Activated CD4-positive, alpha-beta T cell treated with anti-CD3 and anti-CD28 coated beads for 36 hours (primary cell): ENCODE data around the gene IPO11. TPM values are rescaled to one million over a fixed set of nuclear protein-coding genes. Genes with fewer than 3 reads are reported as not detected.

Experiments
- ATAC-seq: fragments of 200-7000 bp; cut with Tn5 transposase; one replicate; pipeline ENCODE4 v1.10.0; 2021; ENCODE audit warnings: mild to moderate bottlenecking, moderate library complexity
- CTCF ChIA-PET: fragments of 350-600 bp; sonication (Branson Sonifier 250); formaldehyde crosslinking; loops from one replicate; lab custom pipeline; 2021; ENCODE audit warnings: antibody characterized with exemption; lab: Charles Lee
- POLR2A ChIA-PET: fragments of 350-600 bp; sonication (Branson Sonifier 250); formaldehyde crosslinking; loops from one replicate; lab custom pipeline; 2021; ENCODE audit warnings: antibody characterized with exemption, inconsistent platforms; lab: Charles Lee
- DNase-seq: peaks from one replicate; pipeline ENCODE4 v3.0.0-alpha.2; 2020
- H3K27ac Mint-ChIP-seq: one replicate; pipeline ENCODE4 v1.8.0; 2021; ENCODE audit warnings: mixed read lengths
- H3K27me3 Mint-ChIP-seq: one replicate; pipeline ENCODE4 v1.8.0; 2021; ENCODE audit warnings: mixed read lengths
- H3K36me3 Mint-ChIP-seq: one replicate; pipeline ENCODE4 v1.8.0; 2021; ENCODE audit warnings: low read depth, mixed read lengths
- H3K4me1 Mint-ChIP-seq: one replicate; pipeline ENCODE4 v1.8.0; 2021; ENCODE audit warnings: mixed read lengths
- H3K4me3 Mint-ChIP-seq: one replicate; pipeline ENCODE4 v1.8.0; 2021; ENCODE audit warnings: mild to moderate bottlenecking, moderate library complexity, mixed read lengths
- H3K9me3 Mint-ChIP-seq: one replicate; pipeline ENCODE4 v1.8.0; 2021; ENCODE audit warnings: low read depth, mixed read lengths
- intact Hi-C, 2 experiments: fragments of 100-400 bp; cut with DNase I in 1 of 2; cut with micrococcal nuclease in 1 of 2; formaldehyde crosslinking; loops; one replicate each; pipeline versions ENCODE4 v1.14.2 to v1.15.1; 2022 to 2024; cut with DNase I, micrococcal nuclease
- total RNA-seq, 2 experiments: library from RNA; stranded (reverse); gene quantifications; one replicate each; pipeline ENCODE4 v1.2.3, GENCODE V29; 2021

The IPO11 gene
- total RNA-seq, 2 experiments from 2014 or later: 57.2 to 69.9 TPM

DNA sequence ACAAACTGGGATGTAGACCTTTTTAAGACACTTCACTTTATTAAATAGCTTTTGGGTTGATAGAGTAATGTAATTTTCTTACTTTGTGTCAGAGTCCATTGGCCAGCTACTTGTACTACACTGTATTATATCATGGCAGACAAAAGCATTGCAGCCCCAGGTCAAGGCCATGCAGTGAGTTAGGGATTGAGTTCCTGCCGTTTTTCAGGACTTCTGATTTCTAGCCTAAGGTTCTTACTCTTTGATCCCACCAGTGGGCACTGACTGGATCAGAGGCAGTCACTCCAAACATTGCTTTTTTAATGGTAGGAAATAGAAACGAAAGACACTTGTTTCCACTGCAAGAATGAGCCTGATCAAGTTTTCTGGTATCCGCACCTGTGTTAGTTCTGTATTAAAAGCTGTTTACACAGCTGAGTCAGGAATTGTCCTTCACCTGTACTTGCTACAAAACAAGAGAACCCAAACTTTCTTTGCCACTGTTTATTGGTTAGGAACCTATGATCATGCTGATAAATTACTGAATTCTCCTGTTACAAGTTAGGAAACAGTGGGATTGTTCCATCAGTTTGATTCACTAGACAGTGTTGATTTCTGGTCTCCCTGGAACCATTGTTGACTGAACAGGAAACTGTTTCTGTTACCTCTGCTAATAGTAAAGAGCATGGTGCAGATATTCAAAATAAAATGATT lies 188.1 kb downstream of the IPO11 start:
- DNase-seq: no peak
- peaks cover 9% of the 10 kb centered on the region for H3K36me3 Mint-ChIP-seq
- no peaks in the 10 kb centered on the region for H3K4me1 Mint-ChIP-seq
- no peaks in the 10 kb centered on the region for H3K27me3 Mint-ChIP-seq
- H3K4me3 Mint-ChIP-seq: no peak overlapping the region
- no peak overlapping the region for H3K27ac Mint-ChIP-seq
- ChIA-PET POLR2A (no interaction called here), CTCF (interaction anchor here (0.6 to 1.1 kb wide), 4 partner anchors 13 to 167 kb away, joined by 3 read pairs; partner anchors contain the start of gene LRRC70)
- no peak for ATAC-seq
- intact Hi-C loops: no loop called here
- H3K9me3 Mint-ChIP-seq: no peaks in the 10 kb centered on the region

DNA sequence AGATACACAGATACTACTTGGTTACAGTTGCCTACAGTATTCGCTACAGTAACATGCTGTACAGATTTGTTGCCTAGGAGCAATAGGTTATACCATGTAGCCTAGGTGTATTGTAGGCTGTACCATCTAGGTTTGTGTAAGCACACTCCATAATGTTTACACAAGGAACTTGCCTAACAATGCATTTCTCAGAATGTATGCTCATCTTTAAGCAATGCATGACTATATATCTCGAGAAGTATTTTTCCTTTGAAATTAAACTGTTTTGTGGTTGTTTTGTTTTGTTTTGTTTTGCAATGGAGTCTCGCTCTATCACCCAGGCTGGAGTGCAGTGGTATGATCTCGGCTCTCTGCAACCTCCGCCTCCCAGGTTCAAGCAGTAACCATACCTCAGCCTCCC lies 191.4 kb downstream of the IPO11 start:
- no peak overlapping the region for H3K4me3 Mint-ChIP-seq
- H3K27ac Mint-ChIP-seq: no peak overlapping the region
- peaks cover 6% of the 10 kb centered on the region for H3K4me1 Mint-ChIP-seq
- no peak for ATAC-seq
- DNase-seq: no peak
- H3K27me3 Mint-ChIP-seq: no peaks in the 10 kb centered on the region
- ChIA-PET CTCF (interaction anchor here (1.6 kb wide), 1 partner anchor 26 kb away, joined by 5 read pairs; the partner anchor contains the start of gene LRRC70), POLR2A (no interaction called here)
- no peaks in the 10 kb centered on the region for H3K9me3 Mint-ChIP-seq
- intact Hi-C loops: no loop called here
- peaks cover 18% of the 10 kb centered on the region for H3K36me3 Mint-ChIP-seq

DNA sequence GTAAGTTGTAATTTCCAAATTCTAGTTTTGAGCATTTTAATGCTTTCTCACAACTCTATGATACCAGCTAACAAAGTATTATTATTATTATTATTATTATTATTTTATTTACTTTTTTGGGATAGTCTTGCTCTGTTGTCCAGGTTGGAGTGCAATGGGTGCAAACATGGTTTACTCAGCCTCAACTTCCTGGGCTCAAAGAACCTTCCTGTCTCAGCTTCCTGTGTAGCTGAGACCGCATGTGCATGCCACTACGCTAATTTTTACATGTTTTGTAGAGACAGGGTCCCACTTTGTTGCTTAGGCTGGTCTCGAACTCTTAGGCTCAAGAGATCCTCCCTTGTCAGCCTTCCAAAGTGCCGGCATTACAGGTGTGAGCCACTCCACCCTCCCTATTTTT lies 193.1 kb downstream of the IPO11 start:
- Mint-ChIP-seq H3K4me1 (peaks cover 6% of the 10 kb centered on the region), H3K9me3 (no peaks in the 10 kb centered on the region), H3K27me3 (no peaks in the 10 kb centered on the region), H3K27ac (no peak overlapping the region), H3K4me3 (no peak overlapping the region), H3K36me3 (peaks cover 27% of the 10 kb centered on the region)
- no peak for DNase-seq
- POLR2A ChIA-PET: no interaction called here
- ATAC-seq: no peak
- CTCF ChIA-PET: interaction anchor here (0.9 to 1.6 kb wide), 4 partner anchors 22 to 145 kb away, joined by 3 to 5 read pairs (median 4); partner anchors contain the start of gene LRRC70
- intact Hi-C loops: no loop called here

DNA sequence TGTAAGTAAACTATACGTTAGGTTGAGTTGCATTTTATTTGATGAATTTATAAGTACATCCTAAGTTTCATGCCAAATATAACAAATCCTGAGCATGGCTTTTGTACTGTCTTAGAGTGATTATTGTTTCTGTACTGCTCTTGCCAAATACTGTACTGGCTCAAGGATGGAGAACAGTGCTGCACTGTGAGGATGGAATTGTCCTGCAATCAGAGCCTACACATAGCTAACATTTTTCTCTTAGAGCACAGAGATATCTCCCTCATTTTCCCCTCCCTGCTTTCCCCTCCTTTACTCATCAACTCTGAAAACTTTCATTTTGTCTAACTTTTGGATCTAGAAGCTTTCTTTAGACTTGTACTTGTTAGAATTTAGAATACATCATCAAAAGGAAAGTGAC lies 194.3 kb downstream of the IPO11 start:
- ATAC-seq (no peak), DNase-seq (no peak)
- CTCF ChIA-PET: interaction anchor here (0.8 kb wide), 1 partner anchor 25 kb away, joined by 3 read pairs; no protein-coding TSS in a partner anchor
- intact Hi-C loops: no loop called here
- Mint-ChIP-seq H3K36me3 (peaks cover 30% of the 10 kb centered on the region), H3K27ac (peak overlapping the region; percentile 4), H3K4me3 (no peak overlapping the region), H3K9me3 (no peaks in the 10 kb centered on the region), H3K4me1 (peaks cover 6% of the 10 kb centered on the region), H3K27me3 (no peaks in the 10 kb centered on the region)
- POLR2A ChIA-PET: interaction anchor here (0.5 kb wide), 1 partner anchor 29 kb away, joined by 4 read pairs; the partner anchor contains the start of gene LRRC70

DNA sequence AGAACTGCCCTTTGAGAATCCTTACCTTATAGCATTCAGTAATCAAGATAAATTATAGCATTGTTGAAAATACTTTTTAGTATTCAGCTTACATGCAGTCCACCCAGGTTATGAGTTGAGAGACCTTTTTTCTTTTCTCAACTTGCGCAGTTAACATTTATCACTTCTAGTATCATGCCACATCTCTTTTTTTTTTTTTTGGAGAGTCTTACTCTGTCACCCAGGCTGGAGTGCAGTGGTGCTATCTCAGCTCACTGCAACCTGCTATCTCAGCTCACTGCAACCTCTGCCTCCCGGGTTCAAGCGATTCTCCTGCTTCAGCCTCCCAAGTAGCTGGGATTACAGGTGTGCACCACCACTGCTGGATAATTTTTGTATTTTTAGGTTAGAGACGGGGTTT lies 195.1 kb downstream of the IPO11 start:
- Mint-ChIP-seq H3K36me3 (peaks cover 30% of the 10 kb centered on the region), H3K27me3 (no peaks in the 10 kb centered on the region), H3K4me3 (no peak overlapping the region), H3K4me1 (peaks cover 6% of the 10 kb centered on the region), H3K9me3 (no peaks in the 10 kb centered on the region), H3K27ac (no peak overlapping the region)
- intact Hi-C loops: no loop called here
- no peak for ATAC-seq
- ChIA-PET POLR2A (no interaction called here), CTCF (no interaction called here)
- DNase-seq: no peak

DNA sequence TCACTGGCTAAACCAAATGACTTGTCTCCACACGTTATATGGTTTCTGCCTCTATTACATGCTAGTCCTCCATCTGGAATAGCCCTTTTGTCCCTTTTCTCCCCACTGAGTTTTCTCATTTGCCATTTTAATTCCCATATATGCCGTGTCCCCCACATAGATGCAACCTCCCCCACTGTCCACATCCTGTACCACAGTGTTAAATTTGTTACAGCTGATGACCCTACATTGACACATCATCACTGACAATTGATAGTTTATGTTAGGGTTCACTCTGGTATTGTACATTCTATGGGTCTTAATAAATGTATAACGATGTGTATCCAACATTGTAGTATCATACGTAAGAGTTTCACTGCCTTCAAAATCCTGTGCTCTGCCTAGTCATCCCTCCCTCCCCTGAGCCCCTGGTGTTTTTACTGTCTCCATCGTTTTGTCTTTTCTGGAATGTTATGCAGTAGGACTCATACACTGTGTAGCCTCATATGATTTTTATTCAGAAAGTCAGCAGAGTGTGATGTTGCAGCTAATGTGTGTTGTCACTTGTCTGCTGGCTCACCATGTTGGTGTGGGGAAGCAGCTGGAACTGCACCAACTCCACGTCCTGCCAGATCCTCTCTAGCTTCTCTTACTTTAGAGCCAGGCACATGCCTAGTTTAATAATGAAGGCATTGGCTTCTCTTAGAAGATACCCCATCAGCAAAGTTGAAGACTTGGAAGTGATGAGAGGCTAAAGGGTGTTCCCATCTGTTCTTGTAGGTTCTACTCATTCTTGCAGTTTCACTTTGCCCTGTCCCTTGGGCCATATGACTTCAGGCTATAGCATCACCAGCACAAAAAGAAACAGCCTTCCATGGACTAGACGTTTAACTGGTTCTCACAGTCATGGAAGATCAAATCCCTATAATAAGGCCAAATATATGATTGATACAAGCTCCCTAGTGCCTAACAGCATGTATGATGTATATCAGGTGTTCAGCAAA lies 196.3 kb downstream of the IPO11 start:
- ChIA-PET CTCF (no interaction called here), POLR2A (no interaction called here)
- ATAC-seq: no peak
- Mint-ChIP-seq H3K4me1 (peaks cover 6% of the 10 kb centered on the region), H3K27ac (no peak overlapping the region), H3K27me3 (no peaks in the 10 kb centered on the region), H3K36me3 (peaks cover 28% of the 10 kb centered on the region), H3K4me3 (no peak overlapping the region), H3K9me3 (no peaks in the 10 kb centered on the region)
- DNase-seq: no peak
- intact Hi-C loops: no loop called here

DNA sequence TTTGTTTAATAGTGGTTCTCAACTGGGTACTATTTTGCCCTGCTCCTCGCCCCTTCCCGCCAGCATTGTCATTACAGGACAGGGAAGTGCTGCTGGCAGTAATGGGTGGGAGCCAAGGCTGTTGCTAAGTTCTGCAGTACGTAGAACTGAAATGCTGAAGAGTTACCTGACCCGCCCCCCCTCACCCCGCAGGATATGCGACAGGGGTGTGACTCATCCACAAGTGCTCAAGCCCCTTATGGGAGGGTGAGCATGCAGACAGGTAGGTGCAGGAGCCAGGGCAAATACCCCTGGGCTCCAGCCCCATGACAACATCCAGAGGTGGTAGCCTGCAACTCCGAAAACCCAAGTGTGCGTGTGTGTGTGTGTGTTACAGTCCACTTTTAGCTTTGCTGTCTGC lies 201.8 kb downstream of the IPO11 start:
- Mint-ChIP-seq H3K36me3 (peaks cover 13% of the 10 kb centered on the region), H3K27ac (no peak overlapping the region), H3K27me3 (no peaks in the 10 kb centered on the region), H3K9me3 (no peaks in the 10 kb centered on the region), H3K4me3 (no peak overlapping the region), H3K4me1 (no peaks in the 10 kb centered on the region)
- ATAC-seq: no peak
- intact Hi-C loops: no loop called here
- ChIA-PET POLR2A (no interaction called here), CTCF (no interaction called here)
- no peak for DNase-seq

DNA sequence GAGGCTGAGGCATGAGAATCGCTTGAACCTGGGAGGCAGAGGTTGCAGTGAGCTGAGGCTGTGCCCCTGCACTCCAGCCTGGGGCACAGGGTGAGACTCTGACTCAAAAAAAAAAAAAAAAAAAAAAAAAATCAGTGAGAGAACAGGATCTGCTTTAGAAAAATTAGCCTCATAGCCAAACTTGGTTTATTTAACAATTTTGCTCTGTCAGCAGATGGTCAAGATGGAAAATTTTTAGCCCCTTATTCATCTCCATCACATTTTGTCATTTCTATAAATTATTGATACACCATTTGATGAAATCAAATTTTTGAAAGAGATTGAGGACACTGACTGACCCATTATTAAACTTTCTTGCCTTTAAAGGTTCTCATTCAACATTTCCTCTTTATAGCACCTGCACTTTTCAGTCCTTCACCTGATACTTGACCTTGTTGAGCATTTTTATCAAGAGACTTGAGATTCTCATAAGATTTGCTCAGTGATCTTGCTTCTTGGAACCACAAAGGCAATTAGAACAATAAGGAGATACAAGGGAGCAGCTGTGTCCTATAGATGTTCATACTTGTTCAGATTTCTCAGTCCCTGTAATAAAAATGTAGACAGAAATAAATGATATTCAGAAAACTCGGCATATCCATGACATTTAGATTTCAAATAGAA lies 204.2 kb downstream of the IPO11 start:
- H3K27ac Mint-ChIP-seq: no peak overlapping the region
- peaks cover 6% of the 10 kb centered on the region for H3K36me3 Mint-ChIP-seq
- H3K4me3 Mint-ChIP-seq: no peak overlapping the region
- ChIA-PET POLR2A (no interaction called here), CTCF (no interaction called here)
- intact Hi-C loops: no loop called here
- ATAC-seq: no peak
- DNase-seq: no peak
- no peaks in the 10 kb centered on the region for H3K9me3 Mint-ChIP-seq
- no peaks in the 10 kb centered on the region for H3K4me1 Mint-ChIP-seq
- H3K27me3 Mint-ChIP-seq: no peaks in the 10 kb centered on the region

DNA sequence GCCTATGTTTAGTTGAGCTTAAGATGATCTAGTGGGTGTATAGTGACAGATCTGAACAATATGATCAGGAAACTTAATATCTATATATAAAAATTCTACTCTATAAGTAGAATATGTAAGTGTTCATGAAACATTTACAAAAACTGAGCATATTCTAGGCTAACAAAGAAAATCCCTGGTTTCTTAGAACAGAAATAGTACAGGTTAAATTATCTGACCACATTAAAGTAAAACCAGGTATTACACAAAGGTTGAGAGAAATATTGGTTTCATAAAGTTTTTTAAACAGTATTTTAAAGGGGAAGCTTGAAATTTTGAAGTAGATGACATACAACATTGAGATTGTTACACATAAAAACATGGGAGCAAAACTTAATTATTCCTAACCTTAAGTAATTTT lies 205.4 kb downstream of the IPO11 start:
- Mint-ChIP-seq H3K36me3 (peaks cover 6% of the 10 kb centered on the region), H3K4me1 (no peaks in the 10 kb centered on the region), H3K27ac (no peak overlapping the region), H3K4me3 (no peak overlapping the region), H3K9me3 (no peaks in the 10 kb centered on the region), H3K27me3 (no peaks in the 10 kb centered on the region)
- ChIA-PET POLR2A (no interaction called here), CTCF (no interaction called here)
- ATAC-seq: no peak
- intact Hi-C loops: no loop called here
- DNase-seq: no peak

DNA sequence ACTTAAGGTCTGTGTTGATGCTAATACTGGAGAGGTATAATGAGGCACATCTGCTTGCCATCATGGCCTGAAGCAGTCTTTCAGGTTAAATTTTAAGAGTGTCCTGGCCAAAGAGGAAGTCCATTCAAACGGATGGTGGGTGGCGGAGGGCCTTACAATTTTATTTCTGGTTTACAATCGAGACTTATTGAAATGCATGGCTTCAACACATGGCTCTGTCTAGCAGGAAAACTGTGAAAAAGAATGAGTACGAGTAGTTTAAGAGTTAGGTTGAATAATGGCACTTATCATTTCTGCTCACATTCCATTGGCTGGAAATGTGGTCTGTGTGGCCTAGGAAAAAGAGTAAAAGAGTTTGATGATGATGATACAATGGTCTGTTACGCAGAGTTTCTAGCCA lies 208.2 kb downstream of the IPO11 start:
- no peak for DNase-seq
- POLR2A ChIA-PET: no interaction called here
- Mint-ChIP-seq H3K4me1 (no peaks in the 10 kb centered on the region), H3K4me3 (no peak overlapping the region), H3K27me3 (no peaks in the 10 kb centered on the region), H3K36me3 (peaks cover 2% of the 10 kb centered on the region), H3K9me3 (no peaks in the 10 kb centered on the region), H3K27ac (no peak overlapping the region)
- intact Hi-C loops: no loop called here
- CTCF ChIA-PET: no interaction called here
- no peak for ATAC-seq

DNA sequence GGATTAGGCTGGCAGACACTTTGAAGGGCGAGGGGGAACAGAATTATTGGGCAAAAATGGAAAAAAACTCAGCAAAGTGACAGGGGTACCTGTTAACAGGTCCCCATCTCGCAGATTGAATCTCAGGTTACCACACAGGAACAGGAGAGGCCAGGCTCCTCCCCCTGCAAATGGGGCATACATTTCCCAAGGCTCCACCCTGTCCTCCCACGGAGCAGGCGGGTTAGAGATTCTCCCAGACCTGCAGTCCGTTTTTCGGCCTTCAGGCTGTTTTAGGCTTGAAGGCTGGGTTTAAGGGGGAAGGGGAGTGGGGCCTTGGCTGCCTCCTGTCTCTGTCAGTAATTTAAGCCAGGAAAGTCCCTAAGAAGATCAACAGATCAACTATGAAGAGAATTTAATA lies 208.7 kb downstream of the IPO11 start:
- no peak for DNase-seq
- intact Hi-C loops: no loop called here
- Mint-ChIP-seq H3K27me3 (no peaks in the 10 kb centered on the region), H3K36me3 (peaks cover 3% of the 10 kb centered on the region), H3K9me3 (no peaks in the 10 kb centered on the region), H3K27ac (no peak overlapping the region), H3K4me3 (no peak overlapping the region), H3K4me1 (no peaks in the 10 kb centered on the region)
- ChIA-PET POLR2A (no interaction called here), CTCF (no interaction called here)
- no peak for ATAC-seq
